NCI-H226 (cell line): ENCODE data around the gene PKNOX1.
"Not testable (repeated sequence)": the region's sequence is repeated elsewhere in the genome, so short reads cannot be mapped to it uniquely, and the experiment has no call there.

ENCODE experiments used
- DNase-seq: peaks from one replicate; pipeline ENCODE4 v3.0.0-alpha.2; 2015

The PKNOX1 gene

DNA sequence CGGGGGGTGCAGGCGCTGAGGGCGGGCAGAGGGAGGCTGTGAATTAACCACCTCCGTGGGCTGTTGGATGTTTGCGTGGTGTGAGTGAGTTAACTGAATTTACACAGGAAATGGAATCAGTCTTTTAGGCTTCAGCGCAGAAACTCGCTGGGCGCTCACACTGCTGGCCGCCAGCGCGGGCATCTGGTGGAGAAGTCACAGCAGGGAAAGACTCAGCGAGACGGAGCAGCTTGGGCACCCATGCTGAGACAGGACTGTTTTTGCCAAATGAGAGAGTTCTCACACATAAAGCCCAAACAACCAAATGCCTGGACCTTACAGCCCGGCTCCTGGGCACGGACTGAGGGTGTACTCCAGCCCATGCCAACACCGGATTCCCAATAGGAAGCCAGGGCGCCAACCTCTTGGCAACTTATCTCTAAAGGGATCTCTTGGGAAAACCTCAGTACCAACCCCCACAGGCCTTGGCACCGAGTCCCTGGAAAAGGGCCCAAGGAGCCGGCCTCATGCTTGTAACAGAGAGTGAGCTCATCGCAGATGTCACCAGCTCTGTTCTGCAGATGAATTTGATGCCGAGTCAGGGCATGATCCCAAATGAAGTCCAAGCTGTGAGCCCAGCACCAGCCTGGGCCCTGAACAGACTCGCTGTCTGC is 90.0 kb downstream of the PKNOX1 start:
- DNase-seq = not testable (repeated sequence)

DNA sequence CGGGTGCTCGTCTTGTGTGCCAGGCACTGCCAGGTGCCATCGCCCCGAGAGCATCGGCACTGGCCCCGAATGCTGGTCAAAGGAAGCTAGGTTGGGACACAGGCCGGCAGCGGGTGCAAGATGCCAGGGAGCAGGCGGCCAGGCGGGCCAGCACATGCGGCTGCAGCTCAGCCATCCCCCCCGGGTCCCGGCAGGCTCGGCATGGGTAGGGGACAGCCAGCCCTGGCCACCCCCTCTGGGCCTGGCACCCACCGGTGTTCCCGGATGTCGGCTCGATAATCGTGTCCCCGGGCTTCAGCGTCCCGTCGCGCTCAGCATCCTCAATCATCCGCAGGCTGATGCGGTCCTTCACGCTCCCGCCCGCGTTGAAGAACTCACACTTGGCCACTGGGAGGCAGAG is 91.6 kb downstream of the PKNOX1 start:
- DNase-seq = not testable (repeated sequence)

- DNase-seq = not testable (repeated sequence)
Observed at GRCh38 chr21:43066690-43067089, 92.3 kb downstream of the PKNOX1 start.

DNA sequence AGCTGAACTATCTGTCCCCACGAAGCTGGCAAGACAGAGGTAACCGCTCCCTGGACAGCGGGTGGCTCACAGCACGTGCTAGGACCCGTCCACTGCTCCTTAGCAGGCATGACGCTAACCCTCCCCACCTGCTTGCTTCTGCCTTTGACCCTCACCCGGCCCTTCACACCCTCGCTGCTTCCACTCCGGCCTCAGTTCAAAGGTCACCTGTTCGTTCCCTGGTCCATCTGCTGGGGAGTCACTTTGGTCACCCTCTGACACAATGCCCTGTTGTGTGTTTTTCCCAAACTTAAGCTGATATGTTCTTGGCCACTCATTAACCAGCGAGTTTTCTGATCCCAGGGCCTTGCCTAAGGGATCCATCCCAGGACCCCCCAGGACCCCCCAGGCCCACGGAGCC is 93.7 kb downstream of the PKNOX1 start:
- not testable (repeated sequence) for DNase-seq

- DNase-seq = not testable (repeated sequence)
Observed at GRCh38 chr21:43069682-43070081, 95.3 kb downstream of the PKNOX1 start.

DNA sequence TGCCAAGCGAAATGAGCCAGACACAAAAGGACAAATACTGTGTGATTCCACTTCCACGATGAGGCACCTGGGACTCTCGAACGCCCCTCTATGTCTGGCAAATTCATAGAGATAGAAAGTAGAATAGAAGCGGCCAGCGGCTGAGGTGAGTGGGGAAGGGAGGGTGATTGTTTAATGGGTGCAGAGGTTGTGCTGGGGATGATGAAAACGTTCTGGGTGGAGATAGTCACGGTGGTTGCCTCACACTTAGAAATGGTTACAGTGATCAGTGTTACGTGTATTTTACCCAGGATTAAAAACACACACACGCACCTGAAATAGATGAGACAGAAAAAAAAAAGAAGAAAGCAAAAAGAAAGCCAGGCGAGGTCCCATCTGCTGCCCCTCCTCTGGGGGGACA is 98.4 kb downstream of the PKNOX1 start:
- not testable (repeated sequence) for DNase-seq

DNA sequence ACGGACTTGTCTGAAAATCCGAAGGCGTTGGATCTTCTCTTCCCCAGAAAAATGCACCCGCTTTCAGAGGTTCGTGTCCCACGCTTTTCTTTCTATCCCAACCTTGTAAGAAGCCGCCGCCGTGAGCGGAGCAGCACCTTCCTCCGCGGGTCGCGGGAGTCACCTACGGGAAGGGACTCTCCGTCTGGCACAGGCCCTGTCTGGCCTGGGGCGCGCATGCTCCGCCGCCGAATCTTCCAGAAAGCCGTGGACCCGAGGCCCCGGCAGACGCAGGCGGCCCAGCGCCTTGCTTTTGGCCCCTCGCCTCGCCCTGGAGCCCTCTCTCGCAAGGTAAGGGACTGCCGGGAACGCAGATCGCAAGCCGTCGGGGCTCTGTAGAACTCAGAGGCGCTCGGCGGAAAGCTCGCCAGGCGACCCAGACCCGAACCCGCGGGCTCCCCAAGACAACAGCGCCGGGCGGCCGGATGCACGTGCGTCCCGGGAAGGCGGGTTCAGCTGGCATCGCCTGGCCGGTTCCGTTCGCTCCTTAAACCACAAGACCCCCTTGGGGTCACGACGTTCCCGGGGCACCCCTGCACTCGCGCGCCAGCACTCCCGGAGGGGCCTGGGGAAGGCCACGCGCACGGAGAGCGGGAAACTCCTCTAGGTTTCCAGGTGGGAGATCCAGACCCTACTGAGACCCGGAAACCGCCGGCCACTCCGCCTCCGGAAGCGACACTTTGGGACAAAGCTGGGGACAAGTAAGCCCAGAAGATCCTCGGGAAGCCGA is 100.2 kb downstream of the PKNOX1 start:
- DNase-seq = not testable (repeated sequence)

DNA sequence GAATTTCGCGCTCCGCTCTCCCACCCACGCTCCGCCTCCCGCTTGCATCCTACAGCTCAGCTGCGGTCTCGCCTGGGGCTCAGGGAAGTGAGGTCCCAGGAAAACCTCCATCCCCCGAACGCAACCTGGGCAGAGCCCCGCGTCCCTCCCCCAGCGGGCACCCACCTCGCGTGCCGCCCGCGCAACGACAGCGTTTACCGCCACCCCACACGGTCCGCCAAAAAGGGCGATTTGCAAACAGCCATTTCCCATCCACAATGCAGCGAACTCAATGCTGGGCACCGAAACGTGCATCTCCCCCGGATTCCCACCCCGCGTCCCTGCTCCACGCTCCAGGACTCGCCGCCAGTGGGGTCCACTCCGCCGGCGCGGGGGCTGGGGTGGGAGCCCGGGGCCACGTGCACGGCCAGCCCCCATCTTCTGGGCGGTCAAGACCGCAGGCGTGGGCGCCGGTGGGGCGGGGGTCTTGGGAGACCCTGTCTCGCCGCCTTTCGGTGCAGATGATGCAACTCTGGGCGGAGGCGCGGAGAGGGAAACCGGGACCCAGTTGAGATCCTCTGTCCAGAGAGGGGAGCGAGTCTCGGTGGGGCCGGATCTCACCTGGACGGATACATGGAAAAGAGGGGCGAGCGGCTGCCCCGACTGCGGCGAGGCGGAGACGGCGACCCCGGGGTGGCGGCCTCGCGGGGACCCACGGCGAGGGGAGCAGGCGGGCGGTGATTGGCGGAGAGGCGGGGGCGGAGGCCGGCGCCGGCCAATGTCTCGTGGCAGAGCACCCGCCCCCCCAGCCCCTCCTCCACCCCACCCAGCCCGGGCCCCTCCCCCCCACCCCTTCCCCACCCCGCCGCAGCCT is 101.0 kb downstream of the PKNOX1 start, which contains the start of gene CBS:
CBS (minus strand) TSS at position 666 of the 853 bp plus-strand sequence. CDS start 3,642 bp downstream, outside the sequence.
- not testable (repeated sequence) for DNase-seq

- DNase-seq = not testable (repeated sequence)
Observed at GRCh38 chr21:43076023-43076637, 101.8 kb downstream of the PKNOX1 start.

DNA sequence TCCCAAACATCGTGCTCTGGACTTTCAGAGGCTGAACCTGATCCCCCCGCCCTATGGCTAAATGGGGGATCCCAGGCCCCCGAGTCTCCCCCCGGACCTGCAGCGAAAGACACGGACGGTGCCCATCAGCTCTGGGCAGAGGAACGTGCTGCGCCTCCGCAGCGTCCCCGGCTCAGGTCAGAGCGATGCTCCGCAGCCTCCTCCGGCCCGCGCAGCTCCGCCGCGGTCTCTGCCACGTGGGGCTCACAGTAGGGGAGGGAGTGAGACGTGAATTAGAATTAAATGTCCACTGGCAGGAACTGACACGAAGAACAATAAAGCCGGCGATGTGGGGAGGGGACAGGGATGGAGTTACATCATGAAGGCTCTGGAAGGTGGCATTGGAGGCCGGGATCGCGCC is 102.3 kb downstream of the PKNOX1 start:
- not testable (repeated sequence) for DNase-seq

GRCh38 chr21:43082587-43083300 is 108.4 kb downstream of the PKNOX1 start:
- DNase-seq = not testable (repeated sequence)
